Inflammatory macrophage treated with lipopolysaccharide for 1 hour (primary cell): ENCODE measurements around the gene GKN1.
A peak's percentile ranks its signal among the peaks of the same experiment; 100 is the strongest.

Experiments used
- DNase-seq, 2 donors: peaks; one replicate each; pipeline ENCODE4 v3.0.0-alpha.2; 2020 to 2022

GKN1 gene

GRCh38 chr2:69011611-69012157 lies 37.2 kb downstream of the GKN1 start:
- no peak for DNase-seq

- DNase-seq, result peak; percentile 11 to 52
These were observed 38.1 kb downstream of the GKN1 start for GRCh38 chr2:69012310-69013141.

GRCh38 chr2:69013142-69013839 lies 38.9 kb downstream of the GKN1 start, which contains the start of gene ANTXR1:
ANTXR1 (plus strand) TSS chr2:69013179; CDS start chr2:69013500, 321 bp downstream.
- no peak for DNase-seq

GRCh38 chr2:69013840-69014821 lies 39.7 kb downstream of the GKN1 start:
- DNase-seq, result no peak

GRCh38 chr2:69017080-69017479 lies 42.6 kb downstream of the GKN1 start:
- no peak for DNase-seq

- DNase-seq, result no peak
These were observed 43.4 kb downstream of the GKN1 start for GRCh38 chr2:69017835-69018234.

GRCh38 chr2:69018678-69019095 lies 44.3 kb downstream of the GKN1 start:
- DNase-seq, result no peak

GRCh38 chr2:69020496-69021426 lies 46.3 kb downstream of the GKN1 start:
- no peak for DNase-seq

GRCh38 chr2:69021727-69022126 lies 47.3 kb downstream of the GKN1 start:
- DNase-seq, result no peak

- DNase-seq, result no peak
These were observed 48.1 kb downstream of the GKN1 start for GRCh38 chr2:69022548-69022947.

- DNase-seq, result no peak
These were observed 48.8 kb downstream of the GKN1 start for GRCh38 chr2:69023236-69023635.

- DNase-seq, result peak; percentile 54 to 88
These were observed 51.6 kb downstream of the GKN1 start for GRCh38 chr2:69026026-69026425.

GRCh38 chr2:69026691-69027459 lies 52.4 kb downstream of the GKN1 start:
- no peak for DNase-seq
